Thoracic aorta (tissue), 2 donors: ENCODE data around the gene ATAD1. TPM values are rescaled to one million over a fixed set of nuclear protein-coding genes. Genes with fewer than 3 reads are reported as not detected.

Experiments used
- ATAC-seq: fragments of 150-250 bp; one replicate; pipeline ENCODE4 v1.8.0; 2017; ENCODE audit warnings: low read depth; ENCODE audit not compliant: insufficient number of reproducible peaks, low FRiP score
- DNase-seq: peaks from one replicate; pipeline ENCODE4 v3.0.0-alpha.2; 2020; ENCODE audit warnings: low spot score
- H3K27ac ChIP-seq, 2 donors: fragments of 200-600 bp; sonication (generic); 1 replicate in 1 of 2; 2 replicates in 1 of 2; pipeline ENCODE4 v1.5.1; 2016; ENCODE audit warnings: mild to moderate bottlenecking in 2 of 2, moderate library complexity in 2 of 2
- H3K27me3 ChIP-seq: fragments of 200-600 bp; sonication (generic); replicated peaks from 2 replicates; pipeline ENCODE4 v1.6.0; 2016; ENCODE audit warnings: mild to moderate bottlenecking; ENCODE audit not compliant: insufficient read depth
- H3K36me3 ChIP-seq: fragments of 200-600 bp; sonication (generic); one replicate; pipeline ENCODE4 v1.5.1; 2016
- H3K4me1 ChIP-seq, 2 donors: fragments of 200-600 bp; sonication (generic); 1 replicate in 1 of 2; 2 replicates in 1 of 2; pipeline versions ENCODE4 v1.5.1 to v1.6.0; 2016; ENCODE audit warnings: low read depth in 2 of 2, mild to moderate bottlenecking in 1 of 2; ENCODE audit not compliant: control insufficient read depth in 1 of 2
- H3K4me3 ChIP-seq: fragments of 200-600 bp; sonication (generic); 2 replicates; pipeline ENCODE4 v1.5.1; 2016; ENCODE audit warnings: mild to moderate bottlenecking
- H3K9me3 ChIP-seq: fragments of 200-600 bp; sonication (generic); 2 replicates; pipeline ENCODE4 v1.5.1; 2016
- total RNA-seq, 2 donors: library from RNA; depleted of rRNA; stranded (reverse); fragments of >200 nt; gene quantifications; one replicate each; pipeline versions ENCODE4 v1.1.0 to v1.2.3, GENCODE V29; 2016
- TF ChIP-seq, protein P1 (sequence below): fragments of 200-600 bp; sonication (generic); IDR thresholded peaks from one replicate; pipeline ENCODE4 v1.5.1; 2019; ENCODE audit warnings: antibody characterized with exemption

Gene ATAD1
- total RNA-seq, 2 donors from 2014 or later: 25.3 to 29.1 TPM

DNA sequence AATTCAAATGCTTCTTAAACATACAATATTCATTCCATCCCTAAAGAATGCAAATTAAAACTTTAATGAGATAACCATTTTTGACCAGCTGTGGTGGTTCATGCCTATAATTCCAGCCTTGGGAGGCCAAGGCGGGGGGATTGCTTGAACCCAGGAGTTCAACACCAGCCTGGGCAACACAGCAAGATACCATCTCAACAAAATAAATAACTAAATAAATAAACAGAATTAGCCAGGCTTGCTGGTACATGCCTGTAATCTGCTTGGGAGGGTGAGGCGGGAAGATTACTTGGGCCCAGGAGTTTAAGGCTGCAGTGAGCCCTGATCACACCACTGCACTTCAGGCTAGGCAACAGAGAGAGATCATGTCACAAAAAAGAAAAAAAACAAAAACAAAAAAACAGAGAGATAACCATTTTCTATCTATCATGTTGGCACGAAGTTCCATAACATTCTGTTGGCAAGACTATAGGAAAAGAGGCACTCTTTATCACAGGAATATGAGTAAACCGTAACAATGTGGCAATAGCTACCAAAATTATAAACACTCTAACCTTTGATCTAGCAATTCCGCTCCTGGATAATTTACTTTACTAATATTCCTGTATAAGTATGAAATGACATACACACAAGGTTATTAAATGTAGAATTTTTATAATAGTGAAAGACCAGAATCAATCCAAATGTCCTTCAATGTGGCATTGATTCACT lies 52.2 kb downstream of the ATAD1 start:
- Histone ChIP-seq H3K27me3 (no peaks in the 10 kb centered on the region), H3K9me3 (no peaks in the 10 kb centered on the region), H3K4me1 (no peaks in the 10 kb centered on the region), H3K36me3 (peaks cover 8% of the 10 kb centered on the region), H3K27ac (no peak overlapping the region), H3K4me3 (no peak overlapping the region)
- ATAC-seq (no peak), DNase-seq (no peak)
- TF ChIP-seq, protein P1, sequence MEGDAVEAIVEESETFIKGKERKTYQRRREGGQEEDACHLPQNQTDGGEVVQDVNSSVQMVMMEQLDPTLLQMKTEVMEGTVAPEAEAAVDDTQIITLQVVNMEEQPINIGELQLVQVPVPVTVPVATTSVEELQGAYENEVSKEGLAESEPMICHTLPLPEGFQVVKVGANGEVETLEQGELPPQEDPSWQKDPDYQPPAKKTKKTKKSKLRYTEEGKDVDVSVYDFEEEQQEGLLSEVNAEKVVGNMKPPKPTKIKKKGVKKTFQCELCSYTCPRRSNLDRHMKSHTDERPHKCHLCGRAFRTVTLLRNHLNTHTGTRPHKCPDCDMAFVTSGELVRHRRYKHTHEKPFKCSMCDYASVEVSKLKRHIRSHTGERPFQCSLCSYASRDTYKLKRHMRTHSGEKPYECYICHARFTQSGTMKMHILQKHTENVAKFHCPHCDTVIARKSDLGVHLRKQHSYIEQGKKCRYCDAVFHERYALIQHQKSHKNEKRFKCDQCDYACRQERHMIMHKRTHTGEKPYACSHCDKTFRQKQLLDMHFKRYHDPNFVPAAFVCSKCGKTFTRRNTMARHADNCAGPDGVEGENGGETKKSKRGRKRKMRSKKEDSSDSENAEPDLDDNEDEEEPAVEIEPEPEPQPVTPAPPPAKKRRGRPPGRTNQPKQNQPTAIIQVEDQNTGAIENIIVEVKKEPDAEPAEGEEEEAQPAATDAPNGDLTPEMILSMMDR: no peak

- Histone ChIP-seq H3K36me3 (peaks cover 4% of the 10 kb centered on the region), H3K27me3 (no peaks in the 10 kb centered on the region), H3K27ac (no peak overlapping the region), H3K4me1 (no peaks in the 10 kb centered on the region), H3K4me3 (no peak overlapping the region), H3K9me3 (no peaks in the 10 kb centered on the region)
- ATAC-seq: no peak
- TF ChIP-seq, protein P1: no peak
- DNase-seq: no peak
Observed at GRCh38 chr10:87764072-87764934, 53.7 kb downstream of the ATAD1 start.

DNA sequence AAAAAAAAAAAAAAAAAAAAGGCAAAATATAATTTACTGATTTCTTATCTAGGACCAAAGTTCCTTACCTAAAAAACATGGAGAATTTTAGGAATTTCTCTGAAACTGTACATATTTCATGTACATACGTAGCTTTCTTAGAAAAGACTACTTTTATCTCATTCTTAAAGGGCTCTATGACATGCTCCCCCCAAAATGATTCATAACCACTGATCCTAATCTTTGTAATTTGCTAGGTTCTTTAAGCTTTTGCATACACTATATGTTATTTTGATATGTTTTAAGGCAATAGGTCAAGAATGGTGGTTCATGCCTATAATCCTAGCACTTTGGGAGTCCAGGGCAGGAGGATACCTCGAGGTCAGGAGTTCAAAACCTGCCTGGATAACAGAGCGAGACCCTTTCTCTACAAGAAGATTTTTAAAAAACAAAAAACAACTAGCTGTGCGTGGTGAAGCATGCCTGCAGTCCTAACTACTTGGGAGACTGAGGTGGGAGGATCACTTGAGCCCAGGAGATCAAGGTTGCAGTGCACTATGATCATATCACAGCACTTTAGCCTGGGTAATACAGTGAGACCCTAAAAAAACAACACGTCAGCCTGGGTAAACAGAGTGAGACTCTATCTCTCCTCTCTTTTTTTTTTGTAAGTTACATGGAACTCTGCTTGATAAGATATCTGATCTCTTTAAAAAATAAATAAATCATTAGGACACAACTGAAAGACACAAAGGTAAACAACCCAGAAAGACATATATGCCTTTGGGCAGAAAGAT lies 54.8 kb downstream of the ATAD1 start:
- TF ChIP-seq, protein P1: no peak
- DNase-seq (no peak), ATAC-seq (no peak)
- Histone ChIP-seq H3K4me3 (no peak overlapping the region), H3K27ac (no peak overlapping the region), H3K27me3 (no peaks in the 10 kb centered on the region), H3K9me3 (no peaks in the 10 kb centered on the region), H3K36me3 (no peaks in the 10 kb centered on the region), H3K4me1 (no peaks in the 10 kb centered on the region)

DNA sequence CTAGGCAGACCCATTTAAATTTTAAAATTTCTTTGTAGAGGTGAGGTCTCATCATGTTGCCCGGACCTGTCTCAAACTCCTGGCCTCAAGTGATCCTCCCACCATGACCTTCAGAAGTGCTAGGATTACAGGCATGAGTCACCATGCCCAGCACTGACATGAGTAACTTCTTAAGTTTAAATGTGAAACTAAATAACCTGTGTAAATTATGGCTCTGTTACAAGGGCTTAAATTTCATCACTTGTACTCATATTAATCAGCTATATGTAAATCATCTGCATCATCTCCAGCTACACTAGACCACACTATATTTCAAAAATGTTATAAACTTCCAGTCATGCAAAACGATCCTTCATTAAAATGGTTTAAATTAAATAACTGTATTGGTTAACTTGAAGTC lies 56.1 kb downstream of the ATAD1 start:
- no peaks in the 10 kb centered on the region for H3K27me3 ChIP-seq
- TF ChIP-seq, protein P1: no peak
- H3K36me3 ChIP-seq: no peaks in the 10 kb centered on the region
- no peak overlapping the region for H3K27ac ChIP-seq
- no peak for ATAC-seq
- no peaks in the 10 kb centered on the region for H3K9me3 ChIP-seq
- no peaks in the 10 kb centered on the region for H3K4me1 ChIP-seq
- DNase-seq: no peak
- no peak overlapping the region for H3K4me3 ChIP-seq

- no peak for DNase-seq
- TF ChIP-seq, protein P1: no peak
- no peak overlapping the region for H3K4me3 ChIP-seq
- no peaks in the 10 kb centered on the region for H3K36me3 ChIP-seq
- H3K27ac ChIP-seq: no peak overlapping the region
- H3K9me3 ChIP-seq: no peaks in the 10 kb centered on the region
- no peak for ATAC-seq
- no peaks in the 10 kb centered on the region for H3K4me1 ChIP-seq
- no peaks in the 10 kb centered on the region for H3K27me3 ChIP-seq
Observed at GRCh38 chr10:87761153-87761552, 56.9 kb downstream of the ATAD1 start.
